Muscle of back (tissue), 11 donors: ENCODE measurements around the gene CGB7. TPM values are rescaled to one million over a fixed set of nuclear protein-coding genes. Genes with fewer than 3 reads are reported as not detected.
A peak's percentile ranks its signal among the peaks of the same experiment; 100 is the strongest.
"Not testable (repeated sequence)": the region's sequence is repeated elsewhere in the genome, so short reads cannot be mapped to it uniquely, and the experiment has no call there.

Experiments used
- DNase-seq, 3 donors: peaks; one replicate each; pipeline versions ENCODE4 v3.0.0 to v3.0.0-alpha.2; 2013
- polyA plus RNA-seq, 10 donors: library from polyadenylated mRNA; unstranded; fragments of 120-200 nt; gene quantifications; one replicate each; pipeline ENCODE4 v1.2.1, GENCODE V29; 2013; ENCODE audit not compliant: insufficient read length in 10 of 10

CGB7 gene
- polyA plus RNA-seq, 10 donors: 0.50 to 1.5 (median 0.66) TPM

GRCh38 chr19:49042177-49042576 is 15.4 kb downstream of the CGB7 start:
- DNase-seq: no peak

DNA sequence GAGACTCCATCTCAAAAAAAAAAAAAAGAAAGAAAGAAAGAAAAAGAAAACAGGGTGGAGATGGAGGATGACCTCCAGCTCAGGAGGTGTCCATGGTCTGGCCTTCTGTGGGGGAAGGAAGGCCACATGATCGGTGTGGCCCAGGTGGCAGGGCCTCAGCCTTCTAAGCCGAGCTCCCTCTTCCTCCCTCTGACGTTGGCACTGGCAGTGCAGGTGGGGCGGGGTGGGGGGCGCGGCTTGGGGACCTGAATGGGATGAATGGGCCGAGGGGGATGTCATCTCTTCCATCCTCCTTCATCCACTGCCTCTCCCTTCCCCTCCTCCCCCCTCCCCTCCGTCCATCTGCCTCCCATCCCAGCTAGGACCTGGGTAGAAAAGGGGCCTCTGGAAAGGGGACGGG is 17.8 kb downstream of the CGB7 start:
- DNase-seq: not testable (repeated sequence)

DNA sequence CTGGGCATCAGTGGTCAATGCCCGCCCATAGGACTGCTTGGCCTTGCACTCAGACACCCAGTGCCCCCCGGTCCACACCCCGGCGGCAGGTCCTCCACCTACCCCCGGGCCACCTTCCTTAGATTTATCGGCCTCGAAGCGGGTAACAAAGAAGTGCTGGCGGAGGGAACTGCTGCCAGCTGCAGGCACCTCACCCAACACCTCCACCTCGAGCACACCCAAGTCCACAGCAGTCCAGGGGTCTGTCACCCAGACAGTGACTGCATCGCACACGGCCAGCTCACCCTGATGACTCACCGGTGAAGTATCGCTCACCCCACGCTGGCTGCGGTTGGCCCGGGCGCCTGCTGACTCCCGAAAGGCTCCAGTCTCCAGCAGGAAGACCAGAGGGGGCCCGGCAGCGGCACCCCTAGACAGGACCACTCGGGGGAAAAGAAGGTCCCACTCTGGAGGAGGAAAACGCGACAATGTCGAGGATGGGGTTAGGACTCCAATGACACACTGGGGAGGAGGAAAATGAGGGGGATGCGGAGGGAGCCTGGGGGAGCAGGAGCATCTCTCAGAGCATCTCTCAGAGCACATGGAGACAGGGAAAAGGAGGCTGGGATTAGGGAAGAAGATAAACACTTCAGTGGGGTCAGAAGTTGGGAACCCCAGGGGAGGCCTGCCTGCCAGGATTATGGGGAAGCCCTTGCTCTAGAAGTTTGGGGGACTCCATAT is 18.8 kb downstream of the CGB7 start:
- DNase-seq: not testable (repeated sequence)

DNA sequence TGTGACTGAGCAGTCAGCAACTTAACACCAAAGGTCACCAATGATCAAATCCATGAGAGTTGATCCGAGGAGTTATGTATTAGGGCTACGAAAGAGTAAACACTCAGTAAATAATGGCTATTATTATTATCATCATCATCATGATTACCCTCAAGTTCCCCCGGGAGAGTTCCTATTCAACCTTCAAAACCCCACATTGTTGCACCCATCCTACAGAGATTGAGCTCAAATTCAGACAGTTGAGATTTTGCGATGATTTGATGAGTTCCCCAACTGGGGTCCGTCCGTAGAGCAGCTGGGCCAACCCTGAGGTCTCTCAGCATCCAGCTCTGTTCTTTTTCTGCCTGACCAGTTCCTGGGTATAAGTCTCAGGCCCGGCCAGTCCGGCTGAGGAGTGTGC is 19.4 kb downstream of the CGB7 start:
- not testable (repeated sequence) for DNase-seq

DNA sequence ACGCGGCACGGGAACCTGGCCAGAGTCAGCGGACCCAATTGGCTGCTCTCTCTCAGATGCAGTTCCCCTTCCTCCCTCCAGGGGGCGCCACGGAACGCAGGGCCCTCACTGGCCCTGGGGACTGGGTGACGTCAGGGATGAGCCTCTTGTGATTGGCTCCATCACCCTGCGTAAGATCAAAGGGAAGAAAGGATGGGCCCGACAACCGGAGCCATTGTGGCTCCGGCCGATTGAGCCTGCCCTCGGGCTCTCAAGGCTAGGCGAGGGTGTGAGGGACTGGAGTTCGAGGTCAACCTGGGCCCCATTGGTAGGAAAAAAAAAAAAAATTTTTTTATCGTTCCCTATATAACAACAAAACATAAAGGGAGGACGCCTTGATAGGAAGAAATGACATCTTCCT is 20.7 kb downstream of the CGB7 start, which contains the start of gene CGB1:
CGB1 (minus strand) TSS at position 81 of the 400 bp plus-strand sequence. CDS start 184 bp downstream, outside the sequence.
- not testable (repeated sequence) for DNase-seq

- not testable (repeated sequence) for DNase-seq
These were observed 25.8 kb downstream of the CGB7 start, which contains the start of gene CGB2 for GRCh38 chr19:49031642-49032301. TSS of gene CGB2 (plus strand) at chr19:49031890. CDS start at chr19:49032096, 206 bp downstream.

- not testable (repeated sequence) for DNase-seq
These were observed 27.2 kb downstream of the CGB7 start for GRCh38 chr19:49030323-49030722.

GRCh38 chr19:49029749-49030148 is 27.8 kb downstream of the CGB7 start:
- not testable (repeated sequence) for DNase-seq

DNA sequence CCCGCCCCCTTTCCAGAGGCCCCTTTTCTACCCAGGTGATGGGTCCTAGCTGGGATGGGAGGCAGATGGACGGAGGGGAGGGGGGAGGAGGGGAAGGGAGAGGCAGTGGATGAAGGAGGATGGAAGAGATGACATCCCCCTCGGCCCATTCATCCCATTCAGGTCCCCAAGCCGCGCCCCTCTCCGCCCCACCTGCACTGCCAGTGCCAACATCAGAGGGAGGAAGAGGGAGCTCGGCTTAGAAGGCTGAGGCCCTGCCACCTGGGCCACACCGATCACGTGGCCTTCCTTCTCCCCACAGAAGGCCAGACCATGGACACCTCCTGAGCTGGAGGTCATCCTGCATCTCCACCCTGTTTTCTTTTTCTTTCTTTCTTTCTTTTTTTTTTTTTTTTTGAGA is 28.9 kb downstream of the CGB7 start:
- DNase-seq: not testable (repeated sequence)

DNA sequence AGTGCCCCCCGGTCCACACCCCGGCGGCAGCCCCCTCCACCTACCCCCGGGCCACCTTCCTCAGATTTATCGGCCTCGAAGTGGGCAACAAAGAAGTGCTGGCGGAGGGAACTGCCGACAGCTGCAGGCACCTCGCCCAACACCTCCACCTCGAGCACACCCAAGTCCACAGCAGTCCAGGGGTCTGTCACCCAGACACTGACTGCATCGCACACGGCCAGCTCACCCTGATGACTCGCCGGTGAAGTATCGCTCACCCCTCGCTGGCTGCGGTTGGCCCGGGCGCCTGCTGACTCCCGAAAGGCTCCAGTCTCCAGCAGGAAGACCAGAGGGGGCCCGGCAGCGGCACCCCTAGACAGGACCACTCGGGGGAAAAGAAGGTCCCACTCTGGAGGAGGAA is 31.9 kb downstream of the CGB7 start:
- not testable (repeated sequence) for DNase-seq

DNA sequence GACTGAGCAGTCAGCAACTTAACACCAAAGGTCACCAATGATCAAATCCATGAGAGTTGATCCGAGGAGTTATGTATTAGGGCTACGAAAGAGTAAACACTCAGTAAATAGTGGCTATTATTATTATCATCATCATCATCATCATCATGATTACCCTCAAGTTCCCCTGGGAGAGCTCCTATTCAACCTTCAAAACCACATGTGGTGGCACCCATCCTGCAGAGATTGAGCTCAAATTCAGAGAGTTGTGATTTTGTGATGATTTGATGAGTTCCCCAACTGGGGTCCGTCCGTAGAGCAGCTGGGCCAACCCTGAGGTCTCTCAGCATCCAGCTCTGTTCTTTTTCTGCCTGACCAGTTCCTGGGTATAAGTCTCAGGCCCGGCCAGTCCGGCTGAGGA is 32.5 kb downstream of the CGB7 start:
- not testable (repeated sequence) for DNase-seq

DNA sequence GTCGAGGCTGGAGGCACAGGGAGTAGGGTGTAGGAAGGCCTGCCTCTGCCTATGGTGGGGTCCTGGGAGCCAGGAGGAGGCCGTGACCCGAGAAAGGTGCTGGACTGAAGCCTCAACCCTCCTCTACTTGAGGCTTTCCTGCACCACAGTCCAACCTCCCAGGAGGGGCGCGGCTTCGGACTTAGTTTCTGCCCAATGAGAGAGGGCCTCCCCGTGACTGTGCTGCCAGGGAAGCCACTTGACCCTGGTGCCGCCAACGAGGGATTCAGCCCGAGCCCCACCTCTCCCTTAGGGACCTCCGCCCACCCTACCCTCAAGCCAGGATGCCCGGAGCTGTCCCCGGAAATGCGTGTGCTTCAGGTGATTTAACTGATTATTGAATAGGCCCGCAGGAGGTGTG is 33.3 kb downstream of the CGB7 start, which contains the start of gene CGB3:
CGB3 (minus strand) TSS at position 101 of the 400 bp plus-strand sequence. CDS start 362 bp downstream, outside the sequence.
- DNase-seq: not testable (repeated sequence)

DNA sequence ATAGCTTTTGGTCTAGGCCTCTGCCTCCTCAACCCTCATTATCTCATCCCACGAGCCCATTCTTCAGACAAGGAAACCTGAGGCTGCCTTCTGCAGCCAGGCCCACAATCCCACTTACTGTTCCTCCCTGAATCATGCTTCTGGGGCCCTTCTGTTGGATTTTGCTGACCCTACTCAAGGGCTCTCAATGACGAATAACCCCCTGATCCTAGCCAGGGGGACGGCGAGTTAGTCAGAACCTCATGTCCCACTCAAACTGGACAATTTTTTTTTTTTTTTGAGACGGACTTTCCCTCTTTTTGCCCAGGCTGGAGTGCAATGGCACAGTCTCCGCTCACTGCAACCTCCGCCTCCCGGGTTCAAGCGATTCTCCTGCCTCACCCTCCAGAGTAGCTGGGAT is 35.4 kb downstream of the CGB7 start:
- no peak for DNase-seq

DNA sequence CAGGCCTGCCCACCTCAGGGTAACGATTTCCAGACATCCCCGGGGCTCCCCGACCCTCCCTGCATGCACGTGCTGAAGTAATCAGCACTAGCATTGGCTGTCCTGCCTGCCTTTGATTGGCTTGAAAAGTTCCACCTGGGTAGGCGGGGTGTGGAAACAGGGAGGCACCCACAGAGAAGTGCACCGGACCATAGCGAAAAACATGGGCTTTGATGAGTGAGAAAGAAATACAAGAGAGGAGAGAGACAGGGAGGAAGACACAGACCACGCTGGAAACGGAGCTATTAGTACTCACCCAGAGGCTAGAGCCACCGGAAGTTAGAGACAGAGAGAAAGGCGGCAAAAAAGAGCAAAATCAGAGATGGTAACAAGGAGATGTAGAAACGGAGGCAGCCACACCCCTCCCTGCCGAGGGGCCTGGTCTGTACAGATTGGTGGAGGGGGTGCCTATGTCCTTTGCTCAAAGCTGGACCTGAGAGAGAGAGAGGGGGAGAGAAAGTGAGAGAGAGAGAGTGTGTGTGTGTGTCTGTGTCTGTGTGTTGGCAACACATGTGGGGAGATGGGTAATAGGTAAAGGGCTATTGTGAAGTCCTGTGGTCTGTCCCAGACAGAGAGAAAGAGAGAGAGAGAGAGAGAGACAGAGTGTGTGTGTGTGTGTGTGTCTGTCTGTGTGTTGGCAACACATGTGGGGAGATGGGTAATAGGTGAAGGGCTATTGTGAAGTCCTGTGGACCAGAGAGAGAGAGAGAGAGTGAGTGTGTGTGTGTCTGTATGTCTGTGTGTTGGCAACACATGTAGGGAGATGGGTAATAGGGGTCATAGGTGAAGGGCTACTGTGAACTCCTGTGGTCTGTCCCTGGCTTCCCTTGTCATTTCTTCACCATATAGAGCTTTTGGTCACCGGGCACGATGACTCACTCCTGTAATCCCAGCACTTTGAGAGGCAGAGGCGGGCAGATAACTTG is 36.3 kb downstream of the CGB7 start:
- no peak for DNase-seq

DNA sequence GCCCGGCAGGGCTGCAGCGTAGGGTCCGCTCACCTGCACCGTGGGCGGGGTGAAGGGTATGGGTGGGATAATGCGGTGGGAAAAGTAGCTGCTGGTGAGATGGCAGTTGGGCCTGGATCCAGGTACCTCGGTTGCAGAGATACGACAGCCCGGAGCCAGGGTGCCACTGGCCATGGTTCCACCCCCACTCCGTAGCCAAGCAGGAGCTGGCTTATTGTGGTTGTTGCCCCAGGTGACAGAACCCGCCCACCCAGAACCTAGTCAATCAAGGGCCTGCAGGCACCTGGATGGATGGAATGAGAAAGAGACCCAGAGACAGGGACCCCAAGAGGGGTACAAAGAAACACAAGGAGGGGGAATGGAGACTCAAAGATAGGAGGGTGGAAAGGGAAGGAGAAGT is 37.2 kb downstream of the CGB7 start:
- DNase-seq: no peak

GRCh38 chr19:49019242-49019932 is 38.2 kb downstream of the CGB7 start:
- peak in 2 of 3 donors; percentile 10 to 28 for DNase-seq

GRCh38 chr19:49018388-49019241 is 38.9 kb downstream of the CGB7 start:
- peak in 1 of 3 donors; percentile 34 for DNase-seq

- peak in 2 of 3 donors; percentile 40 to 61 for DNase-seq
These were observed 39.7 kb downstream of the CGB7 start for GRCh38 chr19:49017666-49018351.

DNA sequence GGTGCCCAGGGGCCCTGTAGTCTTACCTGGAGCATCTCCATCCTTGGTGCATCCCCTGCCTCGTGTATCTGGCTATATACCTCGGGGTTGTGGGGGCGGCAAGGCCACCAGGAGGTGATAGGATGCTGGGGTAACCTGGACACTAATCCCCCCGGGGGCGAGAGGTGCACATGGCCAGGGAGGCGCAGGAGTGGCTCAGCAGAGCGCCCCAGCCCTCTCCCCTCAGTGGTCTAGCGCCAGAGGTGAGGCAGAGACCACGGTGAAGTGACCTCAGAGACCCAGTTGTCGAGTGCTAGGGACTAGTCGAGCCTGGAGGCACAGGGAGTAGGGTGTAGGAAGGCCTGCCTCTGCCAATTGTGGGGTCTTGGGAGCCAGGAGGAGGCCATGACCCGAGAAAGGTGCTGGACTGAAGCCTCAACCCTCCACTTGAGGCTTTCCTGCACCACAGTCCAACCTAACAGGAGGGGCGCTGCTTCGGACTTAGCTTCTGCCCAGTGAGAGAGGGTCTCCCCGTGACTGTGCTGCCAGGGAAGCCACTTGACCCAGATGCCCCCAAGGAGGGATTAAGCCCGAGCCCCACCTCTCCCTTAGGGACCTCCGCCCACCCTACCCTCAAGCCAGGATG is 40.4 kb downstream of the CGB7 start, which contains the start of gene LHB:
LHB (minus strand) TSS at position 51 of the 625 bp plus-strand sequence; CDS start at position 41, 10 bp downstream.
- DNase-seq: no peak
